ENCODE data around the gene SPTBN1. TPM values are rescaled to one million over a fixed set of nuclear protein-coding genes. Genes with fewer than 3 reads are reported as not detected.

Gene SPTBN1
- total and polyA plus RNA-seq, 2 donors (not counting 3 experiments of a cell fraction or from before 2014, with no cell fraction given): 63.3 to 320 TPM

- Histone ChIP-seq H3K27me3 (ENCODE audit: control insufficient read depth in 2 of 2, insufficient read depth in 2 of 2, low read length in 2 of 2) (no peaks in the 10 kb centered on the region), H3K9ac (replicated peaks; ENCODE audit: extremely low read depth, insufficient read depth, low read length) (no peak overlapping the region), H3K27ac (ENCODE audit: insufficient read depth, low read depth, low read length) (no peak overlapping the region), H3K9me1 (replicated peaks; ENCODE audit: control insufficient read depth, extremely low read depth, insufficient read depth, low read length) (no peaks in the 10 kb centered on the region), H3K4me3 (replicated peaks in 1 of 3; ENCODE audit: insufficient read depth in 1 of 3, low read depth in 1 of 3, low read length in 3 of 3) (no peak overlapping the region), H3K4me1 (ENCODE audit: control insufficient read depth, extremely low read depth, insufficient read depth, low read length) (no peaks in the 10 kb centered on the region), H3K79me2 (ENCODE audit: control insufficient read depth, insufficient read depth, low read length) (no peaks in the 10 kb centered on the region), H3K36me3 (ENCODE audit: control insufficient read depth in 2 of 2, extremely low read depth in 1 of 2, insufficient read depth in 2 of 2, low read length in 2 of 2) (no peaks in the 10 kb centered on the region), H4K20me1 (replicated peaks; ENCODE audit: control insufficient read depth, extremely low read depth, insufficient read depth, low read length) (no peaks in the 10 kb centered on the region), H3K4me2 (ENCODE audit: insufficient read depth, low read length) (no peak overlapping the region), H3K9me3 (replicated peaks; ENCODE audit: control insufficient read depth, insufficient read depth, low read length) (no peaks in the 10 kb centered on the region), H2AFZ (ENCODE audit: low read depth, low read length) (no peak overlapping the region)
- ChIA-PET POLR2A (no interaction called here), CTCF (no interaction called here)
- no TSS peak for BruUV-seq (replicated peaks)
- no peak for DNase-seq (ENCODE audit: low read depth, low spot score)
- no peak for TF ChIP-seq GATA2 (IDR thresholded peaks at IDR 0.05; ENCODE audit: insufficient read depth, insufficient read length, low read depth, low read length)
- no peak for TF ChIP-seq MAX (IDR thresholded peaks at IDR 0.05; ENCODE audit: insufficient read depth, insufficient read length)
- TF ChIP-seq MYC (IDR thresholded peaks at IDR 0.05; ENCODE audit: low read depth, low read length): no peak
- no peak for FAIRE-seq
- dilution Hi-C loops (cut with MboI; ENCODE audit: extremely low pct_ligation_motif_present, low sequenced_read_pairs) (no loop called here), intact Hi-C loops (cut with micrococcal nuclease) (no loop called here)
Observed at GRCh38 chr2:54438271-54438670, 17.9 kb upstream of the SPTBN1 start.

- no TSS peak for BruUV-seq (replicated peaks)
- DNase-seq (ENCODE audit: low read depth, low spot score) (no peak), FAIRE-seq (no peak)
- H3K9me3 ChIP-seq (replicated peaks; ENCODE audit: control insufficient read depth, insufficient read depth, low read length): no peaks in the 10 kb centered on the region
- H3K27ac ChIP-seq (ENCODE audit: insufficient read depth, low read depth, low read length): no peak overlapping the region
- no peaks in the 10 kb centered on the region for H3K36me3 ChIP-seq (ENCODE audit: control insufficient read depth in 2 of 2, extremely low read depth in 1 of 2, insufficient read depth in 2 of 2, low read length in 2 of 2)
- no peaks in the 10 kb centered on the region for H3K79me2 ChIP-seq (ENCODE audit: control insufficient read depth, insufficient read depth, low read length)
- H2AFZ ChIP-seq (ENCODE audit: low read depth, low read length): no peak overlapping the region
- no peak overlapping the region for H3K9ac ChIP-seq (replicated peaks; ENCODE audit: extremely low read depth, insufficient read depth, low read length)
- no peak for TF ChIP-seq EZH2 (IDR thresholded peaks at IDR 0.05; ENCODE audit: borderline replicate concordance, low read depth, low read length, severe bottlenecking)
- TF ChIP-seq JUN (IDR thresholded peaks at IDR 0.05; ENCODE audit: borderline replicate concordance, insufficient read depth, insufficient read length, low read depth): no peak
- TF ChIP-seq MYC (IDR thresholded peaks at IDR 0.05; ENCODE audit: low read depth, low read length): no peak
- no peak for TF ChIP-seq MAX (IDR thresholded peaks at IDR 0.05; ENCODE audit: insufficient read depth, insufficient read length)
- no peak for TF ChIP-seq GATA2 (IDR thresholded peaks at IDR 0.05; ENCODE audit: insufficient read depth, insufficient read length, low read depth, low read length)
- no peak for TF ChIP-seq POLR2A (IDR thresholded peaks at IDR 0.05; ENCODE audit: low read depth, low read length)
- TF ChIP-seq CTCF (IDR thresholded peaks at IDR 0.05; ENCODE audit: extremely low read depth in 1 of 2, insufficient read depth in 1 of 2, low read depth in 1 of 2, low read length in 2 of 2): no peak
- TF ChIP-seq FOS (IDR thresholded peaks at IDR 0.05; ENCODE audit: borderline replicate concordance, insufficient read depth, low read length): no peak
- TF ChIP-seq POLR2AphosphoS5 (IDR thresholded peaks at IDR 0.05; ENCODE audit: insufficient read depth, low read depth, low read length): no peak
- intact Hi-C loops (cut with micrococcal nuclease) (no loop called here), dilution Hi-C loops (cut with MboI; ENCODE audit: extremely low pct_ligation_motif_present, low sequenced_read_pairs) (no loop called here)
- CTCF ChIA-PET: no interaction called here
- no peaks in the 10 kb centered on the region for H3K9me1 ChIP-seq (replicated peaks; ENCODE audit: control insufficient read depth, extremely low read depth, insufficient read depth, low read length)
- H3K27me3 ChIP-seq (ENCODE audit: control insufficient read depth in 2 of 2, insufficient read depth in 2 of 2, low read length in 2 of 2): no peaks in the 10 kb centered on the region
- no peaks in the 10 kb centered on the region for H4K20me1 ChIP-seq (replicated peaks; ENCODE audit: control insufficient read depth, extremely low read depth, insufficient read depth, low read length)
- H3K4me2 ChIP-seq (ENCODE audit: insufficient read depth, low read length): no peak overlapping the region
- H3K4me3 ChIP-seq (replicated peaks in 1 of 3; ENCODE audit: insufficient read depth in 1 of 3, low read depth in 1 of 3, low read length in 3 of 3): no peak overlapping the region
- POLR2A ChIA-PET: no interaction called here
- no peaks in the 10 kb centered on the region for H3K4me1 ChIP-seq (ENCODE audit: control insufficient read depth, extremely low read depth, insufficient read depth, low read length)
Observed at GRCh38 chr2:54439582-54439981, 16.5 kb upstream of the SPTBN1 start.
